HG03135 (cell line): Measurements from ENCODE around the gene ZER1.
"Not testable (repeated sequence)": the region's sequence is repeated elsewhere in the genome, so short reads cannot be mapped to it uniquely, and the experiment has no call there.

ENCODE experiments used
- ATAC-seq: cut with Tn5 transposase; IDR thresholded peaks from one replicate; pipeline ENCODE4 v1.9.1; 2021; ENCODE audit warnings: mild to moderate bottlenecking, moderate library complexity; ENCODE audit not compliant: unreplicated experiment

Gene ZER1

GRCh38 chr9:128696923-128697707, 74.6 kb downstream of the ZER1 start:
- ATAC-seq: no peak

DNA sequence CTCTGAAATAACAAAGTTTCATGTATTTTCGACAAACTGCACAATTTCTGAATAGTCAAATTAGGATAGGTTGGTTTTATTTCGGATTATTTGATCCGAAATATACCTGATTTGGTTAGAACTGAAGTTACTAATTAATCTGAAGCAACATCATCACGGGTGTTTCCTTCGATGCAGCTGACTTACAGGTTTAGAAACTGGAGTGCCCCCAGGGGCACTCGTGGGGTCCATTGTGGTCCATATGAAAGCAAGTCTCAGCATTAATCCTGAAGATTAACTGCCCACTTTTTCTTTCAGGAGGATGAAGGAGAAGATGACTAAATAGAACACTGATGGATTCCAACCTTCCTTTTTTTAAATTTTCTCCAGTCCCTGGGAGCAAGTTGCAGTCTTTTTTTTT, 77.4 kb downstream of the ZER1 start:
- ATAC-seq: no peak

GRCh38 chr9:128693738-128694137, 78.0 kb downstream of the ZER1 start:
- not testable (repeated sequence) for ATAC-seq

DNA sequence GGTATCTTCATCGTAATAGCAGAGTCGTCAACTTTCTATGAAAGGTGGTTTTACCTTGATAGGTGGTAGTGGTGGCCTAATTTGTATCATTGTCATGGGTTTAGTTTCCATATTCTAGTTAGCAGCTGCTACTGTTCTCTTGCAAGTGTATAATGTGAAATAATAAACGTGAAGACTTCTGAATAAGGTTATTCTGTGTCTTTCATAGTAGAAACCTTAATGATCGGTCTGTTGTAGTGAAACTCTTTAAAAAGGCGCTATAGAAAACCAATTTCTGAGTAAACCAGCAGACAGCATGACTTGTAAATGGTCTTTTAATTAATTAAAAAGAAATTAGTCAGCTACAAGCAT, 81.1 kb downstream of the ZER1 start:
- ATAC-seq: no peak

DNA sequence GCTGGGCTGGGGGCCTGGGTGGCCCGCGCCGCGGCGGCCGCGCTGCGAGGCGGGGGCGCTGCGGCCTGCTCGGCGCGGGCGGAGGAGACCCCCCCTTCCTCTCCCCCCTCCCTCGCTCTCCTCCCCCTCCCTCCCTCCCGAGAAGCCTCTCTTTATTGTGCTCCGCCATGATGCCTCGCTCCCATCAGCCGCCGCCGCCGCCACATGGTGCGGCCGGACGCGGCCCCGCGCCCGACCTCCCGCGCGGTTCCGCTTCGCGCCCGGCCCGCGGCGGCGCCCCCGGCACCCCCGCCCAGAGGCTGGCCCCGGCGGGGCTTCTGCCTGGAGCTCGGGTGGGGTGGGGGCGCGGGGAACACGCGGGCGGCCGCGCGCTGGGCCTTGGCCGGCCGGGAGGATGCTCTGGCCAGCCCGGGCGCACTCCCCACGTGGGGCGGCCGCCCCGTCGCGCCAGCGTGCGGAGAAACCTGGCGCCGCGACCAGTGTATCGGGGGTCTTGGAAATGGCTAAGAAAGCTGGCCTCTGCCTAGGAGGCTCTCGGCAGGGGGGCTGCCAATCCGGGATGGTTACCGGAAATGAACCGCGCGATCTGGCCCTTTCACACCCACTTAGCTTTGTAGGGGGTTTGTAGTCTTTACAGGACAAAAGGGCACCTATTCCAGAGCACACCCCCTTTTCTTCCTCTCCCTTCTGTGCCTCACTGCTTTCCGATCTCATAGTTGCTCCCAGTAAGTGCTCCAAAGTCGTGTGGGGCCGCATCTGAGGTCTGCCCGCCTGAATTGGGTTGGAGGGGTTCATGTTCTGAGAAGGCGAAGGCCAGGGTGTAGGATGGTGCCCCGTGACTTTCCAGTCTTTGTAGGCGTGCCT, 81.7 kb downstream of the ZER1 start:
- peak; percentile 4 for ATAC-seq

GRCh38 chr9:128689293-128689774, 82.4 kb downstream of the ZER1 start:
- peak; percentile 7 for ATAC-seq

- peak; percentile 67 for ATAC-seq
These were observed 83.0 kb downstream of the ZER1 start, which contains the start of gene SET for GRCh38 chr9:128688501-128689292. Gene SET, plus strand, starts transcription at chr9:128689222. Its CDS starts 361 bp downstream, at chr9:128689583.

DNA sequence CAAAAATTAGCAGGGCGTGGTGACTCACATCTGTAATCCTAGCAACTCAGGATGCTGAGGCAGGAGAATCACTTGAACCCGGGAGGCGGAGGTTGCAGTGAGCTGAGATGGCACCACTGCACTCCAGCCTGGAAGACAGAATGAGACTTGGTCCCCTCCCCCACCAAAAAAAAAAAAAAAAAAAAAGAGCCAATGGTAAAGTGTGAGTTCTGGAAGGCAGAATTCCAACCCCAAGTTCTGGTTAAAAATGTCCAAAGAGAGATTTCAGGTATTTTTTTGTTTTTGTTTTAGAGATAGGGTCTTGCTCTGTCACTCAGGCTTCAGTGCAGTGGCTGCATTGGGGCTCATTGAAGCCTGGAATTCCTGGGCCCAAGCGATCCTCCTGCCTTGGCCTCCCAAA, 84.3 kb downstream of the ZER1 start:
- no peak for ATAC-seq

DNA sequence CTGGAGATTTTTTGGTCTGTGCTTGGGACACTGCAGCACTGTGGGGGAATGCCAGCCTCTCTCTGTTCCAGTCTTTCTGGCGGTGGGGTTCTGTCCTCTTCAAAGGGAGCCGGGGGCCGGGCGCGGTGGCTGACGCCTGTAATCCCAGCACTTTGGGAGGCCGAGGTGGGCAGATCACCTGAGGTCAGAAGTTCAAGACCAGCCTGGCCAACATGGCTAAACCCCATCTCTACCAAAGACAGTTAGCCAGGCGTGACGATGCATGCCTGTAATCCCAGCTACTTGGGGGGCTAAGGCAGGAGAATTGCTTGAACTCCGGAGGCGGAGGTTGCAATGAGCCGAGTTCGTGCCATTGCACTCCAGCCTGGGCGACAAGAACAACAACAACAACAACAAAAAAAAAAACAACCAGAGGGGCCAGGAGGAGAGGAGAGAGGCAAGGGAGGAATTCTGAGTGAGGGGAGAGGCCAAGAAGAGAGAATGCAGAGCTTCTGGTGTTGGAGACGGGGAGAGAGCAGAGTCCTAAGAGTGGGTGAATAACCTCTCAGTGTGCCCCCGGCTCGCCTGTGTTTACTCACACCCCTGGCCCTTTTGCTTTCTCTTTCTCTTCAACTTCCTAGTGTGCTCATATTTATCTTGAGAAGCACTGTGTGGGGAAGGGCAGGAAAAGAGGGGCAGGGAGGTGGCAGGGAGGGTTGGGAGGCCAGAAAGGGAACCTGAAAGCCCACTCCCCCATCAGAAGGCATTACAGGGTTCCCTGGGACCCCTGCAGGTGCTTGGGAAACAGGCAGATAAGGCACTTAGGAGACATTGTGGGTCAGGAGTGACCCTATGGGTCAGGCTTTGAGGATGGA, 85.9 kb downstream of the ZER1 start:
- ATAC-seq: no peak

DNA sequence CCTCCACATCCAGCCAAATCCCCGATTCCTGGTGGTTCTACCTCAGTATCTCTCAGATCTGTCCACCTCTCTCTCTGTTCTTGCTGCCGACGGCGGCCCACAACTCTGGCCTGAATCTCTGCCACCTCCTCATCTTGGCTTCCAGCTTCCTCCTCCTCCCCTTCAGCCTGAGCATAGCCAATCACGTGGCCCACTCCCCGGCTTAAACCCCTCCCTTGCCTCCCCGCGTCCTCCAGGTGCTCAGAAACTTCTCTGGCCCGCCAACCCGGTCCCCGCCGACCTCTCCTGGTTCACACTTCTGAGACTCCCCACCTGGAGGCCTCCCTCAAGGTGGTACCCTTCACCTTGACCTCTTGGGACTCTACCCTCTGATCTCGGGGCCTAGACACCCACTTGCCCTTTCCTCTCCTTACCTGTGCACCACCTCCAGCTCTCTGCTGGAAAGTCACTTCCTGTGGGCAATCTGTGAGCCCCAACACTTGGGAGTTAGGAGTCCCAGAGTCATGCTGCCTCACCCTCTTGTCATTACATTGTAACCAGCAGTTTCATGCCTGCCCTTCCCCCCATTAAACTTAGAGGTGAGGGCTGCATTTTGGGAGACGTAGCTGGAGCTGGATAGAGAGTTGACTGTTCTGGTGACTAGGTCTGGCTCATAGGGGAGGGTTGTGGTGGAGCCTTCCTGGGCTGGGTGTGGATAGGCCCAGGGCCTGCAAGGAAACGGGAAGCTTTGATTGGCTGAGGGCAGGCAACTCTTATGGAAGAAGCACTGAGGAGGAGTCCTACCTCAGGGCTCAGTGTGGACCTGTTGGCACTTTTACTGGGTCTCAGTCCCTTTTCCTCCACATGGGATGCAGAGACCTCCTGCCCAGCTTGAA, 87.2 kb downstream of the ZER1 start:
- peak; percentile 27 for ATAC-seq

DNA sequence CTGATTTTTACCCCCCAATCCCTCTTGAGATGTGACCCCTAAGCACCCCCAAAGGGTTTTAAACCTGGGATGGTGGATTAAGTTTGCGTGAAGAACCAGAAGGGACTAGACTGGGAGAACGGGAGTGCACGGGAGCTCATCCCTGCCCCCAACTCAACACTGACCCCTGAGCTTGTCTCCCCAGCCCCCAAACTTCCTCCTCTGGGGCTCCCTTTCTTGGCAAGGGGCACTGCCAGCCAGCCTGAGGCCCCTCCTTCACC, 87.7 kb downstream of the ZER1 start:
- no peak for ATAC-seq

DNA sequence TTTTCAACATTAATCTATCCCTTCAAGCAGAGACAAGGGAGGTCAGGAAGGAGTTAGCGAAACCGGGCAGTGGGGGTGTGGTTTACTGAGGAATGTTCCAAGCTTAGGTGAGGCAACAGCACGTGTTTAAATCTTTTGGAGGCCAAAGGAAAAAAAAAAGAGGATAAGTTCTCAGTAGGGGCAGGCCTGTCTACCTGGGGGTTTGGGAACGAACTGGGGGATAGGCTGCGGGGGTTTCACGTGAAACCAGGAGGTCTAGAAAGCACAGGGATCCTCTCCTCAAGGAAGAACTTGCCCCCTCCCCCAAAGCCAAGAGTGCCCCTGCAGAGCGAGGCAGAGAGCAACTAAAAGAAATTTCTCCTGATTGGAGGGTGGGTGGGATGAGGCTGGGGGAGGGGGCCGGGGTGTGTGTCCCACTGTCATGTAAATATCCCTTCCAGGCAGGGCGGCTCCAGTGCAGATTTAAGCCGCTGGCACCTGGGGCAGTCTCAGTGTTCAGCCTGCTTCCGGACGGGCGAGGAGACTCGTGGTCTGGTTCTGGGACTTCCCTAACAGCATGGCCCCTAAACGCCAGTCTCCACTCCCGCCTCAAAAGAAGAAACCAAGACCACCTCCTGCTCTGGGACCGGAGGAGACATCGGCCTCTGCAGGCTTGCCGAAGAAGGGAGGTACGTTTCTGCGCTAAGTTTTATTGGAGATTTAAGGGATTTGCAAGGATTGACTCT, 88.2 kb downstream of the ZER1 start:
- ATAC-seq: no peak
